ENCODE results near the gene MYO1B. TPM values are rescaled to one million over a fixed set of nuclear protein-coding genes. Genes with fewer than 3 reads are reported as not detected.

Gene MYO1B
- polyA plus RNA-seq, 3 donors = 0.01 TPM; not detected in 2

DNA sequence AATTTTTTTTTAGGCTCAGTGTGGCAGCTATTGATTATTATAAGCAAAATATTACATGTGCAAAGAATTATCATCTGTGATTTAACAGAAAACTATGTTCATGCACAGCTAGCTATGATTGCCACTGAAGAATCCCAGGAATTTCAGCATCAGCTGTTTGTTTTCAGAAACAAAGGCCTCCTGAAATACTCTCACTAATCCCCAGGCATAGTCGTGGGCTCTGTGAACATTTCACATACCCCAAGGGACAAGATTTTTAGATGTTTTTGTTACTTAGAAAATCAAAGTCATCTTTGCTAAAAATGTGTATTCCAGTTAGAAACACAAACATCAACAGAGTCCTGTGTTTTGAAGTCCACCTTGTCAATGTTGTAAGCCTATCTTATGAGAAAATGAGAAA, 156.1 kb downstream of the MYO1B start:
- H3K27me3 Mint-ChIP-seq (ENCODE audit: low read depth in 3 of 3) = no peaks in the 10 kb centered on the region
- no peak overlapping the region for H3K4me3 Mint-ChIP-seq
- H3K36me3 Mint-ChIP-seq = no peaks in the 10 kb centered on the region
- Histone ChIP-seq H3K9ac (ENCODE audit: insufficient read depth, low read length, poor library complexity, severe bottlenecking) (no peak overlapping the region), H2AFZ (ENCODE audit: insufficient read depth, low read depth, low read length, poor library complexity, severe bottlenecking) (no peak overlapping the region), H3K4me3 (replicated peaks in 1 of 3; ENCODE audit: low read depth in 2 of 3, low read length in 3 of 3) (no peak overlapping the region), H3K27ac (ENCODE audit: low read depth in 1 of 2, low read length in 2 of 2) (no peak overlapping the region), H3K4me2 (replicated peaks; ENCODE audit: extremely low read depth, low read length, poor library complexity, severe bottlenecking) (no peak overlapping the region), H4K20me1 (ENCODE audit: insufficient read depth, low read length) (no peaks in the 10 kb centered on the region), H3K4me1 (ENCODE audit: control insufficient read depth in 1 of 2, insufficient read depth in 2 of 2, low read length in 2 of 2) (no peaks in the 10 kb centered on the region), H3K79me2 (ENCODE audit: insufficient read depth, low read length) (no peaks in the 10 kb centered on the region), H3K9me3 (replicated peaks in 1 of 2; ENCODE audit: control insufficient read depth in 1 of 2, insufficient read depth in 1 of 2, low read length in 2 of 2) (peaks cover 0 to 6% of the 10 kb centered on the region in 2 donors), H3K27me3 (ENCODE audit: control insufficient read depth in 2 of 2, insufficient read depth in 2 of 2, low read length in 2 of 2) (no peaks in the 10 kb centered on the region), H3K36me3 (replicated peaks in 1 of 2; ENCODE audit: control insufficient read depth in 1 of 2, insufficient read depth in 2 of 2, low read length in 2 of 2) (no peaks in the 10 kb centered on the region)
- WGBS (ENCODE audit: insufficient coverage) = no CpG with 5 or more reads among the region's 1 CpG
- no peak for DNase-seq
- TF ChIP-seq, protein P1, sequence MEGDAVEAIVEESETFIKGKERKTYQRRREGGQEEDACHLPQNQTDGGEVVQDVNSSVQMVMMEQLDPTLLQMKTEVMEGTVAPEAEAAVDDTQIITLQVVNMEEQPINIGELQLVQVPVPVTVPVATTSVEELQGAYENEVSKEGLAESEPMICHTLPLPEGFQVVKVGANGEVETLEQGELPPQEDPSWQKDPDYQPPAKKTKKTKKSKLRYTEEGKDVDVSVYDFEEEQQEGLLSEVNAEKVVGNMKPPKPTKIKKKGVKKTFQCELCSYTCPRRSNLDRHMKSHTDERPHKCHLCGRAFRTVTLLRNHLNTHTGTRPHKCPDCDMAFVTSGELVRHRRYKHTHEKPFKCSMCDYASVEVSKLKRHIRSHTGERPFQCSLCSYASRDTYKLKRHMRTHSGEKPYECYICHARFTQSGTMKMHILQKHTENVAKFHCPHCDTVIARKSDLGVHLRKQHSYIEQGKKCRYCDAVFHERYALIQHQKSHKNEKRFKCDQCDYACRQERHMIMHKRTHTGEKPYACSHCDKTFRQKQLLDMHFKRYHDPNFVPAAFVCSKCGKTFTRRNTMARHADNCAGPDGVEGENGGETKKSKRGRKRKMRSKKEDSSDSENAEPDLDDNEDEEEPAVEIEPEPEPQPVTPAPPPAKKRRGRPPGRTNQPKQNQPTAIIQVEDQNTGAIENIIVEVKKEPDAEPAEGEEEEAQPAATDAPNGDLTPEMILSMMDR (IDR thresholded peaks at IDR 0.05) = no peak
- H3K27ac Mint-ChIP-seq = no peak overlapping the region
- H3K9me3 Mint-ChIP-seq = peaks cover 0 to 4% (median 2%) of the 10 kb centered on the region in 7 donors
- peaks cover 10% of the 10 kb centered on the region for H3K4me1 Mint-ChIP-seq
- intact Hi-C loops (cut with micrococcal nuclease) = no loop called here

GRCh38 chr2:191402966-191403565, 157.9 kb downstream of the MYO1B start:
- DNase-seq = no peak
- Histone ChIP-seq H2AFZ (ENCODE audit: insufficient read depth, low read depth, low read length, poor library complexity, severe bottlenecking) (no peak overlapping the region), H3K9me3 (replicated peaks in 1 of 2; ENCODE audit: control insufficient read depth in 1 of 2, insufficient read depth in 1 of 2, low read length in 2 of 2) (no peaks in the 10 kb centered on the region), H3K4me2 (replicated peaks; ENCODE audit: extremely low read depth, low read length, poor library complexity, severe bottlenecking) (no peak overlapping the region), H3K79me2 (ENCODE audit: insufficient read depth, low read length) (no peaks in the 10 kb centered on the region), H3K36me3 (replicated peaks in 1 of 2; ENCODE audit: control insufficient read depth in 1 of 2, insufficient read depth in 2 of 2, low read length in 2 of 2) (no peaks in the 10 kb centered on the region), H4K20me1 (ENCODE audit: insufficient read depth, low read length) (no peaks in the 10 kb centered on the region), H3K27me3 (ENCODE audit: control insufficient read depth in 2 of 2, insufficient read depth in 2 of 2, low read length in 2 of 2) (no peaks in the 10 kb centered on the region), H3K4me1 (ENCODE audit: control insufficient read depth in 1 of 2, insufficient read depth in 2 of 2, low read length in 2 of 2) (no peaks in the 10 kb centered on the region), H3K9ac (ENCODE audit: insufficient read depth, low read length, poor library complexity, severe bottlenecking) (no peak overlapping the region), H3K27ac (ENCODE audit: low read depth in 1 of 2, low read length in 2 of 2) (no peak overlapping the region), H3K4me3 (replicated peaks in 1 of 3; ENCODE audit: low read depth in 2 of 3, low read length in 3 of 3) (no peak overlapping the region)
- Mint-ChIP-seq H3K9me3 (peaks cover 0 to 3% (median 2%) of the 10 kb centered on the region in 7 donors), H3K36me3 (no peaks in the 10 kb centered on the region), H3K4me3 (no peak overlapping the region), H3K27ac (no peak overlapping the region), H3K4me1 (peaks cover 10% of the 10 kb centered on the region), H3K27me3 (ENCODE audit: low read depth in 3 of 3) (no peaks in the 10 kb centered on the region)
- intact Hi-C loops (cut with micrococcal nuclease) = no loop called here
- TF ChIP-seq, protein P1 (IDR thresholded peaks at IDR 0.05) = no peak
- 100% methylated on average over 1 of the region's 3 CpGs for WGBS (ENCODE audit: insufficient coverage)

Measured in CD14-positive monocyte (primary cell).